ENCODE measurements around the gene PTDSS2.
"Not testable (repeated sequence)": the region's sequence is repeated elsewhere in the genome, so short reads cannot be mapped to it uniquely, and the experiment has no call there.

- TF ChIP-seq CTCF (conservative IDR thresholded peaks at IDR 0.05; ENCODE audit: low read depth, low read length); MXI1 (IDR thresholded peaks at IDR 0.05; ENCODE audit: borderline replicate concordance, low read depth, low read length): not testable (repeated sequence)
Observed at GRCh38 chr11:516918-517685, 67.0 kb downstream of the PTDSS2 start.
